WERI-Rb-1 (cell line): Measurements from ENCODE around the gene USP43.
A peak's percentile ranks its signal among the peaks of the same experiment; 100 is the strongest.
"Not testable (repeated sequence)": the region's sequence is repeated elsewhere in the genome, so short reads cannot be mapped to it uniquely, and the experiment has no call there.

Source experiments
- DNase-seq: peaks from one replicate; pipeline ENCODE4 v3.0.0-alpha.2; 2020
- H3K27ac ChIP-seq: fragments of 250-450 bp; sonication (Bioruptor Pico); 2 replicates; pipeline ENCODE4 v1.5.1; 2020; ENCODE audit warnings: mild to moderate bottlenecking, moderate library complexity
- H3K27me3 ChIP-seq: fragments of 250-450 bp; sonication (Bioruptor Pico); 2 replicates; pipeline ENCODE4 v1.5.1; 2021; ENCODE audit warnings: mild to moderate bottlenecking, low read depth, moderate library complexity; ENCODE audit not compliant: insufficient read depth, severe bottlenecking
- H3K36me3 ChIP-seq: fragments of 250-450 bp; sonication (Bioruptor Pico); 2 replicates; pipeline ENCODE4 v1.5.1; 2020; ENCODE audit warnings: mild to moderate bottlenecking, moderate library complexity
- H3K4me3 ChIP-seq: 2 replicates; pipeline ENCODE4 v1.5.1; 2011; ENCODE audit warnings: low read depth, mild to moderate bottlenecking, control low read depth, low read length
- H3K9me3 ChIP-seq: fragments of 250-450 bp; sonication (Bioruptor Pico); 2 replicates; pipeline ENCODE4 v1.5.1; 2021; ENCODE audit warnings: mild to moderate bottlenecking, moderate library complexity; ENCODE audit not compliant: severe bottlenecking
- TF ChIP-seq, protein P1 (sequence below): IDR thresholded peaks from 2 replicates; pipeline ENCODE4 v1.5.1; 2011; ENCODE audit warnings: low read depth, mild to moderate bottlenecking, control low read depth, inconsistent platforms, low read length

Gene USP43

DNA sequence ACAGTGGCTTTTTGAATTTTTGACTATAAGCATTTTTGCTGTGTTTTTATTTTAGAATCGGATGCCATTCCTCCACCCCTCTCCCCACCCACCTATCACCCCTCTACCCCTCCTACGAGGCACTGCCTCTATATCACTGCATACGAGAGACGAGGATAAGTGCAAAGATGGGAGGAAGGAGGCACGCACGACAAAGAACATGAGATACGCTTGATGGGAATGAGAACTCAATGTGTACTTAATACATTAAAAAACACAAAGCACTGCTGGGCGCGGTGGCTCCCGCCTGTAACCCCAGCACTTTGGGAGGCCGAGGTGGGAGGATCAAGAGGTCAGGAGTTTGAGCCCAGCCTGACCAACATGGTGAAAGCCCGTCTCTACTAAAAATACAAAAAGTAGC is 8.8 kb upstream of the USP43 start:
- no peak for DNase-seq
- Histone ChIP-seq H3K9me3 (no peaks in the 10 kb centered on the region), H3K27ac (no peak overlapping the region), H3K4me3 (no peak overlapping the region), H3K27me3 (no peaks in the 10 kb centered on the region), H3K36me3 (no peaks in the 10 kb centered on the region)
- TF ChIP-seq, protein P1, sequence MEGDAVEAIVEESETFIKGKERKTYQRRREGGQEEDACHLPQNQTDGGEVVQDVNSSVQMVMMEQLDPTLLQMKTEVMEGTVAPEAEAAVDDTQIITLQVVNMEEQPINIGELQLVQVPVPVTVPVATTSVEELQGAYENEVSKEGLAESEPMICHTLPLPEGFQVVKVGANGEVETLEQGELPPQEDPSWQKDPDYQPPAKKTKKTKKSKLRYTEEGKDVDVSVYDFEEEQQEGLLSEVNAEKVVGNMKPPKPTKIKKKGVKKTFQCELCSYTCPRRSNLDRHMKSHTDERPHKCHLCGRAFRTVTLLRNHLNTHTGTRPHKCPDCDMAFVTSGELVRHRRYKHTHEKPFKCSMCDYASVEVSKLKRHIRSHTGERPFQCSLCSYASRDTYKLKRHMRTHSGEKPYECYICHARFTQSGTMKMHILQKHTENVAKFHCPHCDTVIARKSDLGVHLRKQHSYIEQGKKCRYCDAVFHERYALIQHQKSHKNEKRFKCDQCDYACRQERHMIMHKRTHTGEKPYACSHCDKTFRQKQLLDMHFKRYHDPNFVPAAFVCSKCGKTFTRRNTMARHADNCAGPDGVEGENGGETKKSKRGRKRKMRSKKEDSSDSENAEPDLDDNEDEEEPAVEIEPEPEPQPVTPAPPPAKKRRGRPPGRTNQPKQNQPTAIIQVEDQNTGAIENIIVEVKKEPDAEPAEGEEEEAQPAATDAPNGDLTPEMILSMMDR = no peak

DNA sequence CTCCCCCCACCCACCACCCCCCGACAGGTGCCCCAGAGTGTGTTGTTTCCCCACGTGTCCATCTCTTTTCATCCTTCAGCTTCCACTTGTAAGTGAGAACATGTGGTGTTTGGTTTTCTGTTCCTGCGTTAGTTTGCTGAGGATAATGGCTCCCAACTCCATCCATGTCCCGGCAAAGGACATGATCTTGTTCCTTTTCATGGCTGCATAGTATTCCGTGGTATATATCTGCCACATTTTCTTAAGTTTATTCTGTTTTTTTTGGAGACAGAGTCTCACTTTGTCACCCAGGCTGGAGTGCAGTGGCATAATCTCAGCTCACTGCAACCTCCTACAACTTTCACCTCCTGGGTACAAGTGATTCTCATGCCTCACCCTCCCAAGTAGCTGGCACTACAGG is 4.9 kb upstream of the USP43 start:
- not testable (repeated sequence) for H3K4me3 ChIP-seq, H3K36me3 ChIP-seq, H3K9me3 ChIP-seq, DNase-seq, H3K27ac ChIP-seq, H3K27me3 ChIP-seq

DNA sequence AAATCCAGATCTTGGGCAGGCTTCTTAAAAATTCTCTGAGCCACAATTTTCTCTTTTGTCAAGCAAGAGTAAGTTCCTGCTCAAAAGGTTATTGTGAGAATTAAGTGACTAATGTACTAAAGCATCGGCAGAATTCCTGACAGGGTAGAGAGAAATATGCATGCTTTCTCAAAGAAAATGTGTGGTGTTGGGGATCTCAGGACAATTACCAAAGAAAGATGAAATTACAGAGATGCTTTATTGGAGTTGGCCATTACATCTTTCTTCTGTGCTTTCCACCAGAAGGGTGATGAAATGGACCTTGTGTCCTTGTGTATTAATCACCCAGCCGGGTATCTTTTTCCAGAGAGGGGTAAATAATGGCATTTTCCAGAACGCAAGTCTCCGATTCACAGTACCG is 1.7 kb upstream of the USP43 start:
- no peak for DNase-seq
- H3K4me3 ChIP-seq = no peak overlapping the region
- TF ChIP-seq, protein P1 = no peak
- H3K27ac ChIP-seq = no peak overlapping the region
- no peaks in the 10 kb centered on the region for H3K27me3 ChIP-seq
- no peaks in the 10 kb centered on the region for H3K9me3 ChIP-seq
- H3K36me3 ChIP-seq = no peaks in the 10 kb centered on the region

DNA sequence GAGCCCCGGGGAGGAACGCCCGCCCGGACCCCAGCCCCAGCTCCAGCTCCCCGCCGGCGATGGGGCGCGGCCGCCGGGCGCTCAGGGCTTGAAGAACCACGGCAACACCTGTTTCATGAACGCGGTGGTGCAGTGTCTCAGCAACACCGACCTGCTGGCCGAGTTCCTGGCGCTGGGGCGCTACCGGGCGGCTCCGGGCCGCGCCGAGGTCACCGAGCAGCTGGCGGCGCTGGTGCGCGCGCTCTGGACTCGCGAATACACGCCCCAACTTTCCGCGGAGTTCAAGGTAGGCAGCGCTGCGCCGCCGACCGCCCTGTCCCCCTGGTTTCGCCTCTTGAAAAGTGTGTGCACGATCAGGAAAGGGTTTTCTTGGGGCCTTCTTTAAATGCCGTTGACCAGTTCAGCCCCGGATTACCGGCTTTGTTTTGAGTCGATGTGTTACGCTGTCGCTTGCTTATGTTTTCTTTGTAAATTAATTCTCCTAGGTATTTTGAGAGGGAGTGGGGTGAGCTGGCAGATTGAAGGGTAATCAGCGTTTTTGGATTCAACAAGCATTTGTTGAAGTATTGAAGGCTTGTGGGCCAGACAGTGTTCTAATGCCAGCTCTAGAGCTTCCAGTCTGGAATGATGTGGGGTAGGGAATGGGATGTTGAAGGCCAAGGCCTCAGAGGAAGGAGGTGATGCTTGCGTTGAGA is 681 bp downstream of the USP43 start:
- Histone ChIP-seq H3K36me3 (no peaks in the 10 kb centered on the region), H3K9me3 (no peaks in the 10 kb centered on the region), H3K27ac (peak overlapping the region; percentile 80), H3K27me3 (no peaks in the 10 kb centered on the region), H3K4me3 (peak overlapping the region; percentile 88)
- peak; percentile 59 for DNase-seq
- TF ChIP-seq, protein P1 = peak; percentile 45; the same call in 1 of the 2 replicates

DNA sequence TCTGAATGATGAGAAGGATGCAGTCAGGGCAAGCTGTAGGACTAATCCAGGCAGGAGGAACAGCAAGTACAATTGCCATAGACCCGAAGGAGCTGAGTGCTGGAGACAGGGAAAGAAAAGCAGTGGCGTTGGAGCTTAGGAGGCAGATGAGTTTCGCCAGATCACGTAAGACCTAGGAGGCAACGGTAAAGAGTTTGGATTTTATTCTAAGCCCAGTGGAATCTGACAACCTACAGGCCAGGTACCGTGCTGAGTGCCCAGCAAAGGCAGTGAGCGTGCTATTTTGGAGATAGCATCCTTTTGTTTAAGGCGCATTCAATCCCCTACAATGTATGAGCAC is 1.2 kb downstream of the USP43 start:
- Histone ChIP-seq H3K27ac (no peak overlapping the region), H3K9me3 (no peaks in the 10 kb centered on the region), H3K27me3 (no peaks in the 10 kb centered on the region), H3K4me3 (peak overlapping the region; percentile 88), H3K36me3 (no peaks in the 10 kb centered on the region)
- TF ChIP-seq, protein P1 = no peak
- no peak for DNase-seq

DNA sequence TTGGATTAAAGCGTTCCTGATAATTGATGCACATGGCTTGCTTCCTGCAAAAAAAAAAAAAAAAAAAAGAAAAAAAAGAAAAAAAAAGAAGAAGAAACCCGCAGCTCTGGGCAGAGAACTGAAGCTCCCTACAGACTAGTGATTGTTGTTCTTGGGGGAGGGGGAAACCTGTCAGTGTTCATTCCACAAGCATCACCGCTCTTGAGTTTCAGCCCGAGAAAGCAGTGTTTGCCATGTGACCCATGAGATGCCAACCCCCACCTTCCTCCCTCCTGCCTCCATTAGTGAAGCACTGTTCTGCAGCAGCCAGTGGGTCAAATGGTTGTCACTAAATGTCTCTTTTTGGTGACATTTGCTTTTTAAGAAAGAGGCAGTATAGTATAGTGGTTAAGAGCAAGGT is 1.7 kb downstream of the USP43 start:
- H3K4me3 ChIP-seq = no peak overlapping the region
- H3K9me3 ChIP-seq = no peaks in the 10 kb centered on the region
- no peaks in the 10 kb centered on the region for H3K27me3 ChIP-seq
- TF ChIP-seq, protein P1 = no peak
- H3K27ac ChIP-seq = no peak overlapping the region
- H3K36me3 ChIP-seq = no peaks in the 10 kb centered on the region
- no peak for DNase-seq
